ENCODE data around the gene ARHGAP40.

DNA sequence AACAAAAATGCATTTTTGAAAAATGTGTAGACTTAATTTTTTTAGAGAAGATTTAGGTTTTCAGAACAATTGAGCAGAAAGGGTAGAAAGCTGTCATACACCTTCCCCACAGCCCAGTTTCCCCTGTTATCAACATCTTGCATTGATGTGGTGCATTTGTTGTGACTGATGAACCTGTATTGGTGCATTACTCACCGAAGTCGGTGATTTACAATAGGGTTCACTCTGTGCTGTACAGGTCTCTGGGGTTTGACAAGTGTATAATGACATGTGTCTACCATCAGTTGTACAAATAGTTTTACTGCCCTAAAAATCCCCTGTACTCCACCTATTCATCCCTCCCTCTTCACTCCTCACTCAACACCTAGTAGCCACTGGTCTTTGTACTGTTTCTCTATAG lies 44.4 kb upstream of the ARHGAP40 start:
- TF ChIP-seq, protein P1, sequence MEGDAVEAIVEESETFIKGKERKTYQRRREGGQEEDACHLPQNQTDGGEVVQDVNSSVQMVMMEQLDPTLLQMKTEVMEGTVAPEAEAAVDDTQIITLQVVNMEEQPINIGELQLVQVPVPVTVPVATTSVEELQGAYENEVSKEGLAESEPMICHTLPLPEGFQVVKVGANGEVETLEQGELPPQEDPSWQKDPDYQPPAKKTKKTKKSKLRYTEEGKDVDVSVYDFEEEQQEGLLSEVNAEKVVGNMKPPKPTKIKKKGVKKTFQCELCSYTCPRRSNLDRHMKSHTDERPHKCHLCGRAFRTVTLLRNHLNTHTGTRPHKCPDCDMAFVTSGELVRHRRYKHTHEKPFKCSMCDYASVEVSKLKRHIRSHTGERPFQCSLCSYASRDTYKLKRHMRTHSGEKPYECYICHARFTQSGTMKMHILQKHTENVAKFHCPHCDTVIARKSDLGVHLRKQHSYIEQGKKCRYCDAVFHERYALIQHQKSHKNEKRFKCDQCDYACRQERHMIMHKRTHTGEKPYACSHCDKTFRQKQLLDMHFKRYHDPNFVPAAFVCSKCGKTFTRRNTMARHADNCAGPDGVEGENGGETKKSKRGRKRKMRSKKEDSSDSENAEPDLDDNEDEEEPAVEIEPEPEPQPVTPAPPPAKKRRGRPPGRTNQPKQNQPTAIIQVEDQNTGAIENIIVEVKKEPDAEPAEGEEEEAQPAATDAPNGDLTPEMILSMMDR (IDR thresholded peaks at IDR 0.05), result no peak
- no peak for TF ChIP-seq POLR2A (IDR thresholded peaks at IDR 0.05)

All from thyroid gland (tissue), 4 donors.